PC-9 (cell line): ENCODE measurements around the gene SORCS2.

Experiments used
- CTCF ChIP-seq: fragments of 200-600 bp; sonication (generic); conservative IDR thresholded peaks from 2 replicates; pipeline ENCODE4 v1.6.1; 2017; ENCODE audit warnings: mixed run types, antibody characterized with exemption, mild to moderate bottlenecking, moderate library complexity
- EZH2 ChIP-seq: fragments of 200-600 bp; sonication (generic); IDR thresholded peaks from 2 replicates; pipeline ENCODE4 v1.8.0; 2017; ENCODE audit warnings: antibody characterized with exemption, low read depth

- TF ChIP-seq CTCF (no peak), EZH2 (no peak)
These were observed 237.3 kb downstream of the SORCS2 start for GRCh38 chr4:7429601-7430078.
